K562 (cell line): ENCODE data around the gene LOXHD1. TPM values are rescaled to one million over a fixed set of nuclear protein-coding genes. Genes with fewer than 3 reads are reported as not detected.

ENCODE experiments used
- ATAC-seq: fragments of 200-7000 bp; cut with Tn5 transposase; 3 replicates; pipeline ENCODE4 v1.9.1; 2020; ENCODE audit warnings: moderate library complexity
- BruUV-seq: library from RNA; stranded (reverse); fragments of 400-500 nt; replicated peaks from 2 replicates; lab custom pipeline; 2021; lab: Mats Ljungman, UMichigan
- CTCF ChIA-PET: fragments of 300-600 bp; formaldehyde crosslinking; extraction: SDS; loops from one replicate; lab custom pipeline; 2021; ENCODE audit warnings: low intra/inter-chr PET ratio; lab: Yijun Ruan, JAX
- POLR2A ChIA-PET: fragments of 300-600, 350-650 bp; sonication (Branson Sonifier 250); formaldehyde crosslinking; extraction: SDS; loops from one replicate; lab custom pipeline; 2021; ENCODE audit warnings: antibody characterized with exemption, inconsistent platforms; lab: Yijun Ruan, JAX
- DNase-seq, 4 experiments: peaks; one replicate each; pipeline versions ENCODE4 v3.0.0 to v3.0.0-alpha.2; 2011 to 2018; ENCODE audit warnings: low spot score in 3 of 4, mixed read lengths in 3 of 4; ENCODE audit errors: extremely low read depth in 1 of 4
- FAIRE-seq: peaks from 2 replicates; lab custom pipeline; 2011; peaks lifted over from hg19 to GRCh38; lab: Jason Lieb, UNC
- H2AFZ ChIP-seq: 2 replicates; pipeline ENCODE4 v1.6.0; 2011; ENCODE audit warnings: low read depth, low read length, control low read depth, inconsistent platforms
- H3K27ac ChIP-seq: fragments of 200-600 bp; 3 replicates; pipeline ENCODE4 v1.8.0; 2011; ENCODE audit warnings: low read depth, mild to moderate bottlenecking, control low read depth, inconsistent platforms, low read length, moderate library complexity, mixed read lengths; ENCODE audit errors: extremely low read depth
- H3K27me3 ChIP-seq, 2 experiments: fragments of 300-600 bp in 1 of 2; 2 replicates in 1 of 2; 3 replicates in 1 of 2; pipeline versions ENCODE4 v1.6.0 to v1.8.0; 2011; ENCODE audit warnings: inconsistent platforms in 2 of 2, low read length in 2 of 2, mild to moderate bottlenecking in 1 of 2, mixed read lengths in 1 of 2, moderate library complexity in 1 of 2; ENCODE audit not compliant: control insufficient read depth in 2 of 2, insufficient read depth in 2 of 2
- H3K36me3 ChIP-seq: fragments of 300-600 bp; 3 replicates; pipeline ENCODE4 v1.8.0; 2011; ENCODE audit warnings: mild to moderate bottlenecking, low read length, inconsistent platforms; ENCODE audit not compliant: control insufficient read depth, insufficient read depth
- H3K4me1 ChIP-seq, 2 experiments: fragments of 200-600 bp in 1 of 2; replicated peaks in 1 of 2; 2 replicates in 1 of 2; 3 replicates in 1 of 2; pipeline versions ENCODE4 v1.5.1 to v1.8.0; 2011; ENCODE audit warnings: inconsistent platforms in 2 of 2, low read length in 2 of 2, mild to moderate bottlenecking in 1 of 2, mixed read lengths in 1 of 2, moderate library complexity in 1 of 2; ENCODE audit not compliant: control insufficient read depth in 2 of 2, insufficient read depth in 2 of 2
- H3K4me2 ChIP-seq: 2 replicates; pipeline ENCODE4 v1.6.1; 2011; ENCODE audit warnings: low read length, control low read depth, inconsistent platforms, mixed read lengths; ENCODE audit not compliant: insufficient read depth
- H3K4me3 ChIP-seq: fragments of 200-600 bp; sonication (generic), shearing (Covaris generic); 2 replicates; pipeline ENCODE4 v1.5.1; 2016; ENCODE audit warnings: control low read depth, inconsistent platforms
- H3K79me2 ChIP-seq: fragments of 200-600 bp; 3 replicates; pipeline ENCODE4 v1.8.0; 2011; ENCODE audit warnings: low read length, inconsistent platforms; ENCODE audit not compliant: control insufficient read depth, insufficient read depth
- H3K9ac ChIP-seq, 2 experiments: 2 replicates each; pipeline versions ENCODE4 v1.6.0 to v1.6.1; 2011; ENCODE audit warnings: low read depth in 2 of 2, low read length in 2 of 2, control low read depth in 1 of 2, inconsistent platforms in 1 of 2, mild to moderate bottlenecking in 1 of 2, mixed read lengths in 1 of 2; ENCODE audit not compliant: insufficient read depth in 1 of 2
- H3K9me1 ChIP-seq: one replicate; pipeline ENCODE4 v1.6.0; 2011; ENCODE audit warnings: inconsistent platforms, mild to moderate bottlenecking, low read length, moderate library complexity; ENCODE audit not compliant: control insufficient read depth, insufficient read depth
- H3K9me3 ChIP-seq: replicated peaks from 2 replicates; pipeline ENCODE4 v1.5.1; 2011; ENCODE audit warnings: low read depth, low read length, inconsistent platforms; ENCODE audit not compliant: control insufficient read depth, insufficient read depth
- H4K20me1 ChIP-seq: replicated peaks from 2 replicates; pipeline ENCODE4 v1.6.1; 2011; ENCODE audit warnings: low read length, inconsistent platforms, mixed read lengths; ENCODE audit not compliant: control insufficient read depth, insufficient read depth
- C11orf30 ChIP-seq: fragments of 450-650 bp; IDR thresholded peaks from 2 replicates; pipeline ENCODE4 v1.6.1; 2016; ENCODE audit warnings: low read depth, mild to moderate bottlenecking
- HNRNPUL1 ChIP-seq: fragments of 200-400 bp; formaldehyde crosslinking; IDR thresholded peaks from 2 replicates; pipeline ENCODE4 v1.6.1; 2017; ENCODE audit warnings: low read length
- HSF4 ChIP-seq: fragments of 250-450 bp; sonication (Bioruptor Pico); IDR thresholded peaks from 2 replicates; pipeline ENCODE4 v2.1.2; 2022; ENCODE audit warnings: mild to moderate bottlenecking, moderate library complexity, borderline replicate concordance
- TCF15 ChIP-seq: fragments of 250-450 bp; sonication (Bioruptor Pico); IDR thresholded peaks from 2 replicates; pipeline ENCODE4 v1.8.0; 2022; ENCODE audit warnings: moderate library complexity, mild to moderate bottlenecking, inconsistent platforms
- XRCC5 ChIP-seq: fragments of 200-400 bp; formaldehyde crosslinking; IDR thresholded peaks from 2 replicates; pipeline ENCODE4 v1.6.1; 2017; ENCODE audit warnings: low read depth, mild to moderate bottlenecking, low read length
- ZBTB8A ChIP-seq: fragments of 450-650 bp; IDR thresholded peaks from 2 replicates; pipeline ENCODE4 v1.6.1; 2018; ENCODE audit warnings: mild to moderate bottlenecking, moderate library complexity; ENCODE audit not compliant: partially characterized antibody
- ZNF23 ChIP-seq: fragments of 250-450 bp; sonication (Bioruptor Pico); IDR thresholded peaks from 2 replicates; pipeline ENCODE4 v1.4.0; 2020; ENCODE audit warnings: mild to moderate bottlenecking
- ZNF316 ChIP-seq: fragments of 450-650 bp; IDR thresholded peaks from 2 replicates; pipeline ENCODE4 v1.6.1; 2016
- ZNF699 ChIP-seq: fragments of 250-450 bp; sonication (Bioruptor Pico); IDR thresholded peaks from 2 replicates; pipeline ENCODE4 v1.8.0; 2021; ENCODE audit warnings: mild to moderate bottlenecking, moderate library complexity; ENCODE audit not compliant: insufficient replicate concordance
- ZNF764 ChIP-seq: fragments of 250-450 bp; sonication (Bioruptor Pico); IDR thresholded peaks from 2 replicates; pipeline ENCODE4 v1.4.0; 2020; ENCODE audit warnings: low read depth, mild to moderate bottlenecking, moderate library complexity
- ZNF766 ChIP-seq: fragments of 200-800 bp; sonication (Bioruptor generic); conservative IDR thresholded peaks from 2 replicates; pipeline ENCODE4 v1.6.1; 2016; ENCODE audit warnings: missing genetic modification characterization, missing compliant biosample characterization
- WGBS: fragments of 100-300 bp; shearing (Covaris generic); methylation state at CpG from one replicate; pipeline ENCODE4 v1.1.6; 2016; ENCODE audit warnings: low coverage, mixed read lengths; ENCODE audit not compliant: insufficient coverage; ENCODE audit errors: missing lambda C conversion rate; 5-methylcytosine and 5-hydroxymethylcytosine counted together
- in situ Hi-C: fragments of 300-500 bp; cut with MboI; formaldehyde crosslinking; loops from 4 replicates; pipeline ENCODE4 v1.15.0; 2018; ENCODE audit warnings: inconsistent platforms, mixed read lengths
- intact Hi-C: fragments of 100-400 bp; cut with micrococcal nuclease; formaldehyde crosslinking; loops from 2 replicates; pipeline ENCODE4 v1.14.2; 2022
- polyA plus RNA-seq, 8 experiments: library from polyadenylated mRNA; depleted of rRNA in 4 of 8; stranded (reverse) in 5 of 8; unstranded in 3 of 8; fragments of >200 nt; fragmentation: Nextera tagmentation in 2 of 8; fragmentation: Illumina TruSeq in 1 of 8; extraction: Ambion mirVana in 2 of 8; extraction: Trizol in 1 of 8; gene quantifications; 2 replicates each; pipeline versions ENCODE4 v1.2.1 to v1.2.3, GENCODE V29; 2011 to 2014; ENCODE audit warnings: inconsistent platforms in 1 of 8, missing spikeins in 1 of 8
- total RNA-seq, 7 experiments: library from RNA; depleted of rRNA in 6 of 7; stranded (reverse); fragments of >200 nt in 6 of 7; fragmentation: Illumina TruSeq in 2 of 7; extraction: Trizol in 2 of 7; gene quantifications; 2 replicates each; pipeline versions ENCODE4 v1.2.1 to v1.2.3, GENCODE V29; 2011 to 2021; ENCODE audit warnings: low replicate concordance in 1 of 7
- TF ChIP-seq, protein P1 (sequence below): fragments of 250-450 bp; sonication (Bioruptor Pico); IDR thresholded peaks from 2 replicates; pipeline ENCODE4 v1.5.0; 2020; ENCODE audit warnings: mild to moderate bottlenecking

The LOXHD1 gene
- total and polyA plus RNA-seq, 9 of the 15 experiments (the other 6 are each of a cell fraction or from before 2014, with no cell fraction given), result not detected

- H3K27ac ChIP-seq, result no peak overlapping the region
- H3K36me3 ChIP-seq, result no peaks in the 10 kb centered on the region
- ChIA-PET CTCF (no interaction called here), POLR2A (interaction anchor here (1.8 kb wide), 1 partner anchor 10 kb away, joined by 5 read pairs; no protein-coding TSS in a partner anchor)
- H3K9me3 ChIP-seq, result no peaks in the 10 kb centered on the region
- H3K9ac ChIP-seq, result no peak overlapping the region
- no peak overlapping the region for H3K4me2 ChIP-seq
- 7% methylated on average over 3 of the region's 4 CpGs for WGBS
- no peak for DNase-seq
- no peak overlapping the region for H3K4me3 ChIP-seq
- no peak overlapping the region for H2AFZ ChIP-seq
- FAIRE-seq, result no peak
- no peaks in the 10 kb centered on the region for H3K79me2 ChIP-seq
- H3K27me3 ChIP-seq, result no peaks in the 10 kb centered on the region
- no TSS peak for BruUV-seq
- in situ Hi-C loops, result no loop called here
- no peak for ATAC-seq
- TF ChIP-seq ZNF764 (CRISPR knock-in tag) (no peak), HSF4 (CRISPR knock-in tag) (no peak), ZNF316 (no peak), ZNF766 (CRISPR knock-in tag) (no peak), HNRNPUL1 (no peak), ZBTB8A (no peak), XRCC5 (no peak), TCF15 (CRISPR knock-in tag) (no peak), C11orf30 (no peak), ZNF699 (no peak), ZNF23 (CRISPR knock-in tag) (no peak)
- TF ChIP-seq, protein P1, sequence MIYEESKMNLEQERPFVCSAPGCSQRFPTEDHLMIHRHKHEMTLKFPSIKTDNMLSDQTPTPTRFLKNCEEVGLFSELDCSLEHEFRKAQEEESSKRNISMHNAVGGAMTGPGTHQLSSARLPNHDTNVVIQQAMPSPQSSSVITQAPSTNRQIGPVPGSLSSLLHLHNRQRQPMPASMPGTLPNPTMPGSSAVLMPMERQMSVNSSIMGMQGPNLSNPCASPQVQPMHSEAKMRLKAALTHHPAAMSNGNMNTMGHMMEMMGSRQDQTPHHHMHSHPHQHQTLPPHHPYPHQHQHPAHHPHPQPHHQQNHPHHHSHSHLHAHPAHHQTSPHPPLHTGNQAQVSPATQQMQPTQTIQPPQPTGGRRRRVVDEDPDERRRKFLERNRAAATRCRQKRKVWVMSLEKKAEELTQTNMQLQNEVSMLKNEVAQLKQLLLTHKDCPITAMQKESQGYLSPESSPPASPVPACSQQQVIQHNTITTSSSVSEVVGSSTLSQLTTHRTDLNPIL (CRISPR knock-in tag), result no peak
- H4K20me1 ChIP-seq, result no peaks in the 10 kb centered on the region; the same call in 1 of the 2 replicates
- no peaks in the 10 kb centered on the region for H3K9me1 ChIP-seq
- intact Hi-C loops, result no loop called here
- H3K4me1 ChIP-seq, result peaks cover 0 to 4% of the 10 kb centered on the region in 2 experiments; a peak in 2 of 5 replicates
These were observed 218.0 kb downstream of the LOXHD1 start for GRCh38 chr18:46439037-46439436.
